Lower leg skin (tissue), 3 donors: ENCODE data around the gene VKORC1L1.
"Not testable (repeated sequence)": the region's sequence is repeated elsewhere in the genome, so short reads cannot be mapped to it uniquely, and the experiment has no call there.

ENCODE experiments used
- CTCF ChIP-seq, 3 donors: fragments of 450-650 bp; IDR thresholded peaks; one replicate each; pipeline ENCODE4 v1.5.1; 2016; ENCODE audit warnings: antibody characterized with exemption in 3 of 3, mild to moderate bottlenecking in 3 of 3, moderate library complexity in 2 of 3
- POLR2A ChIP-seq, 2 donors: fragments of 450-650 bp; IDR thresholded peaks; one replicate each; pipeline ENCODE4 v1.6.1; 2016 to 2017; ENCODE audit warnings: antibody characterized with exemption in 2 of 2, mild to moderate bottlenecking in 1 of 2, moderate library complexity in 1 of 2

DNA sequence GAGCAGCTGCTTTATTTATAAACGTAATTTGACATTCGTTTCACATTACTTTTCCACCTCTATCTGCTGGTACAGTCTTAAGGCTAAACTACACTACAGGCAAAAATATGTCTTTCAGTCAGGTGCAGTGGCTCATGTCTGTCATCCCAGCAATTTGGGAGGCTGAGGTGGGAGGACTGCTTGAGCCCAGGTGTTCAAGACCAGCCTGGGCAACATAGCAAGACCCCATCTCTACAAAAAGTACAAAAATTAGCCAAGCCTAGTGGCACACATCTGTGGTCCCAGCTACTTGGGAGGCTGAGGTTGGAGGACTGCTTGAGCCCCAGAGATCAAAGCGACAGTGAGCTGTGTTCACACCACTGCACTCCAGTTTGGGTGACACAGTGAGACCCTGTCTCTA is 91.8 kb downstream of the VKORC1L1 start:
- TF ChIP-seq POLR2A, CTCF (IDR thresholded peaks at IDR 0.05): not testable (repeated sequence)
